WI38 (cell line): Measurements from ENCODE around the gene TBC1D8.

ENCODE experiments used
- H3K4me3 ChIP-seq: 2 replicates; pipeline ENCODE4 v1.5.1; 2011; ENCODE audit warnings: low read depth, mild to moderate bottlenecking, control low read depth, low read length
- CTCF ChIP-seq: IDR thresholded peaks from 2 replicates; pipeline ENCODE4 v1.5.1; 2012; ENCODE audit warnings: low read depth, mild to moderate bottlenecking, control low read depth, low read length

Gene TBC1D8

DNA sequence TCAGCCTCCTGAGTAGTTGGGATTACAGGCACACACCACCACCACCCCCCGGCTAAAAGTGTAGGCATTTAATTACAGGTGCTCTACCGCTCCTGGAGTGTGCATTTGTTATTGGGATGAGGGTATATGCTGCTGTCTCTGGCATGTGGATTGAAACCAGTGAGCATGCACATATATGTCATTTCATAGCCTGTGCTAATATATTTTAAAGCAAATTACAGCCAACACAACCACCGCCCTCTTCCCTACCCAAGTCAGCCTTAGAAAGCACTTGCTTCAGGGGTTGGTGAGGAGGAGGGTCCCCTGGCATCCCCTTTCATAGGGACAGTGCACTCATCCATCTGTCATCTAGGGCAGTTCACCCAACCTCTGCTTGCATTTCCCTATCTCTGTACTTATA lies 10.5 kb upstream of the TBC1D8 start:
- H3K4me3 ChIP-seq: no peak overlapping the region

DNA sequence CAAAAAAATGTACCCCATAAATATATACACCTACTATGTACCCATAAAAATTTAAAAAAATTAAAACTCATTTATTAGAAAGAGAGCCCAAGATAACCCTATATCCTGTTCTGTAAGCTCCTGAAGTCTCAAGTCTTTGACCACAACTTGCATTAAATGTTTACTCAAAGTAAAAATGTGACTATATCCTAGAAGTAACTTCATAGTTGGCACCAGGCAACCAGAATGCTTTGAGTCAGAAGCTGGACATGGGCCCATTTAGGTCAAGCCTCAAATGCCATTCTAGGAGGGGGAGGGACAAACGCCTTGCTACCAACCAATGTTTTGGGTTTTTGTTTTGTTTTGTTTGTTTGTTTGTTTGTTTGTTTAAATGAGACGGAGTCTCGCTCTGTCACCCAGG lies 9.3 kb upstream of the TBC1D8 start:
- no peak overlapping the region for H3K4me3 ChIP-seq
- no peak for TF ChIP-seq CTCF

More for the DNA sequence above, 10.5 kb upstream of the TBC1D8 start:
- TF ChIP-seq CTCF: no peak

DNA sequence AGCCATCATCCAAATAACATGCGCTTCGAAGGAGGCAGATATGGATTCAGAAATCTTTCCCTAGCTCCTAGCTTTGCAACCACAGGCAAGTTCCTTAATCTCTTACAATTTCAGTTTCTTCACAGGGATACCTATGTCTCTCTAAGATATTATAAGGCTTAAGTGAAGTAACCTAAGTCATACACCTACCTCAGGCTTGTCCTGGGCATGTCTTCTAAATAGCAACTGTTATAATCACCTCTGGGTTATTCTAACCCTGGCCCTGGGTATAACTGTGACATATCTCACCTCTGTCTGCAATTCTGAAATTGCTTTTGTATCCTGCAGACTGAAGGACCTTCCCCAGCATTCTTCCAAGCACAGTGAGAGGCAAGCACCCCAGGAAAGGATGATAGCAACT lies 8.3 kb upstream of the TBC1D8 start:
- no peak overlapping the region for H3K4me3 ChIP-seq
- TF ChIP-seq CTCF: no peak

DNA sequence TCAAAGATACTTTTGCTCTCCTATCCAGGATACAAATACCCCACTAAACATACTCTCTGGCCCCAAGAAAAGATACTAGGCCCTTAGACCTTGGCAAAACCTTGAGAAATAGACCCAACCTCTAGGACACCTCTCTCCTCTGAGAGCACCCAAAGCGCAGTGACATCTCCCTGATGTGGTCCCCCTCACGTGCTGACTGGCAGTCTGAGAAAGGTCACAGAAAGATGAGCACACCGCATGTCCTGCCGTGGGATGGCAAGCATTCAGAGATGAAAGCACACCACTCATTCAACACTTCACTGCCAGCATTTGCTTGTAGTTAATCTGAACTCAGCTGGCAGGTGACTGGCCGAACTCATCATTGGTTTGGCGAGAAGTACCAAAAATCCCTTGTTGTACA lies 6.1 kb upstream of the TBC1D8 start:
- TF ChIP-seq CTCF: no peak
- H3K4me3 ChIP-seq: no peak overlapping the region

DNA sequence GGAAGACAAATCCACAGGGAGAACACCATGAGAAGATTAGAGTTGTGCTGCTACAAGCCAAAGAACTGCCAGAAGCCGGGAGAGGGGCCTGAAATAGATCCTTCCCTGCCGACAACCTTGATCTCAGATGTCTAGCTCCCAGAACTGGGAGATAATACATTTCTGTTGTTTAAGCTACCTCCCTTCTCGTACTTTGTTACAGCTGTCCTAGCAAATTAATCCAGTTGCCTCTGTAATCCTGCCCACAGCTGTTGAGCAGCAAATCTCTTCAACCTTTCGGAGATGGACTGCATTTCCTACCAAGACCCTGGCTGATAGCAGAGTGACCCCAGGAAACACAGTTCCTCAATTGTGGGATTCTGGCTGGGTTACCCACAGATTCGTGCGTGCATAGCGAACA lies 2.6 kb upstream of the TBC1D8 start:
- TF ChIP-seq CTCF: no peak

GRCh38 chr2:101153077-101153707 lies 2.0 kb upstream of the TBC1D8 start:
- H3K4me3 ChIP-seq: no peak overlapping the region
- no peak for TF ChIP-seq CTCF

More for the DNA sequence above, 2.6 kb upstream of the TBC1D8 start:
- H3K4me3 ChIP-seq: no peak overlapping the region

DNA sequence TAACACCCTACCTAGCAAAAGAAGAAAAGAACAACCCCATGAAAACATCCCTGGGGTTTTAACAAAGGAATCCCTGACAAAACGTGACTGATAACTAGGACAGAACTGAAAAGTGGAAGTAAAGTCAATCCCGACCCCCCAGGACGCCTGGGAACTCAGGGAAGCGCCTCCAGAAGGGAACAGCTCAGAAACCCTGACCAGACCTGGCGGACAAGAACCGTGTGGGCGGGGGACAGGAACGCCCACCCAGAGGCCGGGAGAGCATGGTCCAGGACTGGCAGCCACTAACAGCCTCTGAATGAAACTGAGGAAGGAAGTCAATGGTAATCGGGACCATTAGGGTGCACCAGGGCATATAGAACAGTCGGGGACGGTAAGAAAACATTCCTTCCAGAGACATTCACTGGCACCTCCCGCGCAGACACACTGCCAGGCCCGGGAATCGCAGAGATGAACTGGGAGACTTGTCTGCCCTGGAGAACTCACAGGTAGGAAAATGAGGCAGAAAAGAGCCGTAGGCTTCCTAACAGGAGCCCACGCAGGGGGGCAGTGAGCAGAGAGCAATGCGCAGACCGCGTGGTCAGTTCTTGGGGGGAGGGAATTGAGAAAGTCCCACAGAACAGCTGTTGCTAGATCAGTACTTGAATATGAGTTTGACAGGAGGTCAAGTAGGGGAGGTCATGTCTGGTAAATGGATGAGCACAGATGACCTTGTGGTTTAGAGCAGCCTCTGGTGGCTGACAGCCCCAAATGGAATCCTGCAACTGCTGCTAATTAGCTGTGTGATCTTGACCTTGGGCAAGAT lies 1.3 kb upstream of the TBC1D8 start:
- H3K4me3 ChIP-seq: no peak overlapping the region; the same call in 1 of the 2 replicates
- TF ChIP-seq CTCF: peak; percentile 73
